GM21576 (cell line): ENCODE measurements around the gene IKZF1.
A peak's percentile ranks its signal among the peaks of the same experiment; 100 is the strongest.
"Not testable (repeated sequence)": the region's sequence is repeated elsewhere in the genome, so short reads cannot be mapped to it uniquely, and the experiment has no call there.

Experiments
- ATAC-seq: cut with Tn5 transposase; IDR thresholded peaks from one replicate; pipeline ENCODE4 v1.9.1; 2021; ENCODE audit warnings: mild to moderate bottlenecking, moderate library complexity; ENCODE audit not compliant: unreplicated experiment

The IKZF1 gene

DNA sequence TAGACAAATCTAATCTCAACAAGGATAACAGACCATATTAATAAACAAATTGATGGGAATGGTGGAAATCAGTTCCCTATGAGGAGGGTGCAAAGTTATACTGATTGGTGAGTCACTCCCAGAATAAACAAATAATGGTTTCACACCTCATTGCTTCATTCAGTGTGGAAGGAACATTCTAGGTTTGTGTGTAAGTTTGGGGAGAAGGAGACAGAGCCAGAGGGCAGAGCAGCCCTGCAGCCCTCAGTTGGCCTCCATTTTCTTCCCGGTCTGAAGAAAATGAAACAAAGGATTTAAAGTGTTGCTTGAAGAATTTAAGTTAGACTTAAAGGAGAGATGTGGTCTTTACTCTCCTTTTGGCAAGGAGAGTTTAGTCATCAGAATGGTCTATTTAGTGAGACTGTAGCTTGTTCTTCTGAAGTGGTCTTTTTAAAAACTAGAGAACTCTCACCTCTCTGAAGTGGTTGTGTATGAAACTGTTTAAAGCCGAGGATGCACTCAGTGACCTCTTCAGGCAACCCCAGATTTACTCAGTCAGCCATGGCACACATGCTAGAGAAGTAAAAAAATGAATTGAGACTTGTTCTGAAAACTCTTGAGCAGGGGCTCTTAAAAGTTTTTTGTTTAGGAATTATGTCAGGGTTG is 27.2 kb downstream of the IKZF1 start:
- peak; percentile 57 for ATAC-seq

DNA sequence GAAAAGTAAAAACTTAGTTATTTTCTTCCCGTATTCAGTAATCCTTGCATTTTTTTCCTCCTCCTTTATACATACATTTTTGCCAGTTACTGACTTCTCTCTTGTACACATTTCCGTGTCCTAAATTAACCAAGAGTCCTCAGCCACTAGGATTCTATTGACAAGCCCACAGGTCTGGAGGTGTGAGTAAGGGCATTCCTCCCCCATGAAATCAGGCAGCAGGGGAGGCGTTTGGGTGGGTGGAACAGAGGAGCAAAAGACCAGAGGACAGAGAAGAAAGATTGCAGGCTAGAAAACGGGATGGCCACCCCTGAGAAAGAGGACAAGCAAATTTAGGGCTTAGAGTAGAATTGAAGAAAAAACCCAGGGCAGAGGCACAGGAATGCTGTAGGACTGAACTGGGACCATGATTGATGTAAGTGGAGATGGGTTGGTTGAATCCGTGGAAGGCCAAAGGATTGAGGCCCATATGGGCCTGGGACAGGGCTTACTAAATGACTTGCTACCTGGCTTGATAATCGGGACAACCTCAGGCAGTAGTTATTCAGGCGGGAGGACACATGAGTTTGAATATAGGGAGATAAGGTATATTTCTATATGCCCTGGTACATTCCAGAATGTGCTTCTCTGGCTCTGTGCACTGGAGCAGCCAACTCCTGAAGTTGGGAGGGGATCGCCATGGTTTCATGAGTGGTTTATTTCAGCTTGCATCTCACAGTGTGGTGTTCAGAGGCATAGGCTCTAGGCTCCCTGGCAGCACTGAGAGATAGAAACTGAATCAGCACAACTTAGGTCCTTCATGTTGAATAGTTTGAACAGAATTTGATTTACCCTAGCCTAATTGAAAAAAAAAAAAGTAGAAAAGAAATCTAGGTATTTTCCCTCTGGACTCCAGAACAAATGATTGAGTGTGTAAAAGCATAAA is 28.0 kb downstream of the IKZF1 start:
- ATAC-seq = no peak

DNA sequence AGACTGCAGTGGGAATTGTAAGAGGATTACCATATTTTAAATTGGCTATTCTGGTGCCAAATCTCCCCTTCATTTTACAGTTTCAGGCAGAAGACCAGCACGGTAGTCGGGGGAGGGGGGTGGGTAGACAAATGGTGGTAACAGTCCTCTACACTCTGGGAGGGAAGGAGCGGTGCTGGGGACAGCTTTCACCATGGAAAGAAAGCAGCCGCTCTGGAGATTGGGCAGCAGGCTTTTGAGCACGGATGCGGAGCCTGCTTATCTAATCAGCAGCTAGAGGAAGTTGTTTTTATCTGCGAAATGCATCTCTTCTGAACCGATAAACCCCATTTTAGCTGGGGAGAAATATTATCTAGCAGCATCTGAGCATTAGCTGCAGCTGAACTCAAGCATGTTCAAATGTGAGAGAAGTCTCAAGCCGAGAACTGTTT is 28.7 kb downstream of the IKZF1 start:
- ATAC-seq = no peak

- no peak for ATAC-seq
Measured at GRCh38 chr7:50334341-50334994, 30.0 kb downstream of the IKZF1 start.

- ATAC-seq = no peak
Measured at GRCh38 chr7:50335230-50335794, 30.8 kb downstream of the IKZF1 start.

GRCh38 chr7:50335795-50336754 is 31.6 kb downstream of the IKZF1 start:
- ATAC-seq = peak; percentile 18

DNA sequence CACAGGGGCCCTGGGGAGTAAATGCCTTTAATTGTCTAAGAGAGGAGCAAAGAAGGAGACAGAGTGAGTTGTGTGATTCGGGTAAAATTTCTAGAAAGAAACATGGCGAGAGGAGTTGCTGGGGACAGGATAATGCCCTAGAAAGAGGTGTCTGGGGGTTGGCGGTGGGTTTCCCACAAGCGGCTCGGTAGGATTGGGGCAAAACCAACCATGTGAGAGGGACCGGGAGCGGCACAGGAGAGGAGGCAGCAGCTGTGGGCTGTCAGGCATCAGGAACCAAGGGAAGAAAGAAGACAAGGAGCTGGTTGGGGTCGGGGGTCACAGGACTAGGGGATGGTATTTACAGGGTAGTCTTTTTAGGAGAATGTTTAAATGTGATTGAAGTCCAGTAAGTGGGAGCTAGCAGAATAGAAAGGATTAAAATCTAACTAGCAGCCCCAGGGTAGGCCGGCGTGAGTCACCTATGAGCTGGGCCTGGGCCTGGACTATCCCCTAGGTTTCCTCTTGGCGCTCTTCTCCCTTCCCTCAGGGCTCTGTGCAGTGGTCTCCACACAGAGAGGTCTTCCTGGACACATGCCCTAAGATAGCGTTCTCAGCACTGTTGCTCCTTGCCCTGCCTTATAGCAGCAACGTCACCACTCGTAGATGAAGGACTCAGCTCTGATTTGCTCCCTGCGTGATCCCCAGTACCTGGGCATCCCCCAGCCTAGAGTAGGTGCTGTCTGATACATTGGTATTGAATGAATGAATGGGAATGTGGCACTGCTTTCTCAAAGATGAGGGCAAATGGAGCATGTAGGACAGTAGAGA is 32.6 kb downstream of the IKZF1 start:
- no peak for ATAC-seq

DNA sequence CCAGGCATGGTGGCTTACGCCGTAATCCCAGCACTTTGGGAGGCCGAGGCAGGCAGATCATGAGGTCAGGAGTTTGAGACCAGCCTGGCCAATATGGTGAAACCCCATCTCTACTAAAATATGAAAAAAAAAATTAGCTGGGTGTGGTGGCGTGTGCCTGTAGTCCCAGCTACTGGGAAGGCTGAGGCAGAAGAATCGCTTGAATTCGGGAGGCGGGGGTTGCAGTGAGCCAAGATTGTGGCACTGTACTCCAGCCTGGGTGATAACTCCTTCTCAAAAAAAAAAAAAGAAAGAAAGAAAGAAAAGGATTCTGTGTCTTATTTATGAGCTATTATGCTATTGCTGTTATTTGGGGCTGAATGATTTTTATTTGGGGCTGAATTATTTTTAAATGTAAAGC is 35.0 kb downstream of the IKZF1 start:
- not testable (repeated sequence) for ATAC-seq

- peak; percentile 27 for ATAC-seq
Measured at GRCh38 chr7:50339990-50340500, 35.5 kb downstream of the IKZF1 start.

DNA sequence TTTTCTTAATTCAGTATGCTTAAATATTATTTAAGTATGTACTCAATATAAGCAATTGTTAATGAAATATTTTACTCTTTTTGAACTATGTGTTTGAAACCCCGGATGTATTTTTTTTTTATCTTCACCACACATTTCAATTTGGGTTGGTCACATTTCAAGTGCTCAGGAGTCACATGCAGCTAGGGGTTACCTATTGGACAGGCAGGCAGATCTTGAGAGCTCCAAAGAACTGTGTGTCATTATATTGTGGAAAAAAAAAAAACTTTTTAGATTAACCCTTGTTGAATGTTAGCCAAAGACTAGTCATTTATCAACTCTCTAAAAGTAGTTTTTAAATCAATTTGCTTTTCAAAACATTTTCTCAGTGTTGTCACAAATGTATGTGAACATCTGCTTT is 37.2 kb downstream of the IKZF1 start:
- ATAC-seq = no peak

DNA sequence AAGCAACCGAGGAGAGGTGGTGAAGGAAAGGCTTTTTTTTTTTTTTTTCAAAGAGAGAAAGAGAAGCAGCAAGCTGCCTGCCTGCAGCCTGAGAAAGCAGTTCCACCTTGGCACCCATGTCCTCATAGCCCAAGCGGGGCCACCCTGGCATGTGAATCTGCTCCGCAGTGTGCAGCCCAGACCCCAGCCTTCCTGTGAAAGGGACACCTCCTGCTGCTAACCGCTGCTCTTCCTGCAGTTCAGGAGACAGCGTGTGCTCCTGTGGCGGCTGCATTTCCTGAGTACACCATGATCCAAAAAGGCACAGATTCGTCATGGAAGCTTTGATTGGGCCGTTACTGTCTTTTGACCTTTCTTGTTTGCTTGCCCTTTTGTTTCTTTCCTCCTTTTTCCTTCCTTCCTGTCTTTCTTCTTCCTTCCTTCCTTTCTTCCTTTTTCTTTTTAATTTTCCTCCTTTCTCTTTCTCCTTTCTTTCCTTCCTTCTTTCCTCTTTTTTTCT is 38.1 kb downstream of the IKZF1 start:
- no peak for ATAC-seq

GRCh38 chr7:50346545-50347497 is 42.3 kb downstream of the IKZF1 start:
- no peak for ATAC-seq

DNA sequence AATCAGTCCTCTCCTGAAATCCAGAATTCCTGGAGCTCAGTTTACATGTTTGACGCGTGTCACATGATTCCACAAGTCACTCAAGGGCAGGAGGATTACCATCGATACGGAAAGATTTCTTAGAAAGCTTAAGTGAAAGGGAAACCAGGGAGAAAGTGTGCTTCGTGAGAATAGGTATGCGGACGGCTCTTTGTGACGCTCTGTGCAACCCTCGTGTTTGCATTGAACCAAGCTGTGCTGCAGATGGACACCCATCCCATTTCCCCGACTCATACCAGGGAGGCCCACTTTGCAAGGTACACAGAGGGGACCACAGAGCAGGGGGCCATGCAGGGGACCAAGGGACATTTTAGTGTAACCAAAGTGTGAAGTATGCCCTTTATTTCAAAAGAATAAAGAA is 43.2 kb downstream of the IKZF1 start:
- no peak for ATAC-seq

GRCh38 chr7:50348469-50349162 is 44.1 kb downstream of the IKZF1 start:
- no peak for ATAC-seq

DNA sequence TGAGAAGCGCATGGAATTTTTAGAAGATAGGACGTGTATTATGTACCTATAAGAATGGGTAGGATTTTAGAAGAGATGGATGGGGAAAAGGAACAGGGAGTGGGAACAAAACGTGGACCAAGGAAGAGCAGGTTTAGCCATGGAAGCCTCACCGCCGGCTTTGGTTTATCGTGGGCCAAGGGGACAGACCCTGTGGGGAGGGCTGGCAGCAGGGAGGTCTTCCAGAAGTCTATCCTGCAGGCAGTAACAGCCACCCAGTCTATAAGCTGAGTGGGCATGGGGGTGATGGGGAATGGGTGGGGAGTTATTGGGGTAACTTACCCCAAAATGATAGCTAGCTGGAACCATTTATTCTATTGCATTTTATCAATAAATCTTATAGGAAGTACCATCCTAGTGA is 44.9 kb downstream of the IKZF1 start:
- ATAC-seq = no peak

DNA sequence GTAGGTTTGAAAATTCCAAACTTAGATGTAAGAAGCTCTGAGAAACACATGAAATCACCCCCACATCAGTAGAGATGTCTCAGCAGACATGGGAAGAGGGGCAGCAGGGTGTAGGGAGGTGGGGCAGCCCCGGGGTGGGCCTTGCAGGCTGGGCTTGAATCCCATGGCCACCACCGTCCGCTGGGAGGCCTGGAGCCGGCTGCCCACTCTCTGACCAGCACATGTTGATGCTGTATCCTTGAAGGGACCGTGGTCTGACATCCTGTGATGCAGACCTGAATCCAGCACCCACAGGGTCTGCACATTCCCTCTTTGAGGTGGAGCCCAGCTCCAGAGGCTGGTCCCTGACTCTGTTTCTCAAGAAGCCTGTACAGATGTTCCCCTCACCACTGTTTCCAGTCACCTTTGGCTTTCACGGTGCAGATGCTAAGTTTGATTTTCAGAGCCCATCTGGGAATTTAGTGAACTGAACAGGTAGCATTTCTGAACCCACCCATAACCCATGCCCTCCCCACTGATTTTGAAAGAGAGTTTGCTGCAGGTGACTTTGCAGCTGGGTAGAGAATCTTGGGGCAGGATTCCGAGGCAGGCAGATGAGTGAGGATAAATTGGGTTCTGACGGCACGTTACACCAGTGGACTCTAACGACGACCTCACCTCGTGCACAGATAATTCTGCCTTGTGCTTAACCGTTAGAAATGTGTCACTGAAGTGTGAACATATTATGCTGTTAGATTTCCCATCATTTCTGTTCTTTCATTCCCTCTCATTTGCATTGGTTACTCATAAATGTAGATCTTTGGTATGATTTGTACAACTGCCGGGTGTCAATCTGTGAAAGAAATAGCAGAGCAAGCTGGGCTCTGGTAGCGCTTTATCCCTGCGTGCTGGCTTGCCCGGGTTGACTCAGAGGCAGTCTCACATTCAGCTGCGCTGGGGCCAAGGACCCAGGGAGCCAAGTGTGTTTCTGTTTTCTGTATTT is 45.7 kb downstream of the IKZF1 start:
- ATAC-seq = peak; percentile 73
